ENCODE measurements around the gene LRBA.

The LRBA gene

DNA sequence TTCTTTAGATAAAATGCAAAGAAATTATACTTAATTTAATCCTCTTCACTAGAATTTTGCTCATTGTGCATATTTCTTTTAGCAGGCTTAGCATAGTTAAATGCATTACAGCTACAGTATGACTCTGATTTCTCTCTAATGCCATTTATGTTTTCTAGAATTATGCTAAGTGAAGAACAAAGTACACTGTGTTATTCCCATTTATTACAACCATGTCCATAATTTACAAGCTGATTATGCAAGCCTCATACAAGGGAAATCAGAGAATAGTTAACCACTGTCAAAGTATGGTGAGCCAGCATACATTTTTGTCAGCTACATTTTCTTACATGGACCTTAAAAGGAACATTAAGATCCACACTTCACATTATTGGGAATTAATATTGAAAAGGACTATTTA lies 334.0 kb downstream of the LRBA start:
- ChIA-PET CTCF (interaction anchor here (0.7 to 1.9 kb wide), 2 partner anchors 12 to 164 kb away, joined by 3 to 5 read pairs; no protein-coding TSS in a partner anchor), POLR2A (interaction anchor here (0.6 kb wide), 1 partner anchor 1252 kb away, joined by 6 read pairs; no protein-coding TSS in a partner anchor)
- H3K9me3 ChIP-seq (ENCODE audit: control extremely low read depth in 1 of 5, control insufficient read depth in 4 of 5, insufficient read depth in 2 of 5, low read depth in 1 of 5, low read length in 4 of 5) = no peaks in the 10 kb centered on the region
- H3K36me3 ChIP-seq (ENCODE audit: control insufficient read depth in 4 of 4, insufficient read depth in 4 of 4, low read length in 3 of 4) = peaks cover 4 to 13% (median 10%) of the 10 kb centered on the region in 4 experiments
- H3K4me1 ChIP-seq (ENCODE audit: control extremely low read depth in 1 of 4, control insufficient read depth in 4 of 4, insufficient read depth in 4 of 4, low read length in 3 of 4) = no peaks in the 10 kb centered on the region
- H3K27ac ChIP-seq (ENCODE audit: insufficient read depth in 1 of 2, low read depth in 1 of 2, low read length in 2 of 2, poor library complexity in 1 of 2, severe bottlenecking in 2 of 2) = no peak overlapping the region
- no peak overlapping the region for H3K4me3 ChIP-seq (ENCODE audit: control insufficient read depth in 1 of 7, extremely low read depth in 1 of 7, insufficient read depth in 4 of 7, low read depth in 2 of 7, low read length in 6 of 7)
- H3K27me3 ChIP-seq (replicated peaks in 2 of 5; ENCODE audit: control insufficient read depth in 4 of 5, insufficient read depth in 5 of 5, low read length in 4 of 5) = no peaks in the 10 kb centered on the region
- no peak for DNase-seq

DNA sequence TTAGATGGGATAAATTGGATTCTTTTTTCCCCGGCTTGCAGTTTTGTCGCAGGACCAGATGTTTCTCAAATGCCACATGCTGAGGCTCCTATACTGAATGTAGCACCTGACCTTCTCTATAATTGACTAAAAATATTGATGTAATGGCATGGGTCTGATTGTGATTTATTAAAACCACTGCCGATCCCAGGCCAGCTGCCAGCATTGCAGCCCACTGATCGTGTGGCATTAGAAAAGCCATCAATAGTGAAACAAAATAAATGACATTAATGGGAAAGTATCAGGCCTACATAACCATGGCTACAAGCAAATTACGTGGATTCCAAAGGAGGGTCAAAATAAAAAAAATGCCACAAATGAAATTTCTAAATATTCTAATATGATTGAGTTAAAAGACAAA lies 334.4 kb downstream of the LRBA start:
- no peaks in the 10 kb centered on the region for H3K4me1 ChIP-seq (ENCODE audit: control extremely low read depth in 1 of 4, control insufficient read depth in 4 of 4, insufficient read depth in 4 of 4, low read length in 3 of 4)
- H3K27ac ChIP-seq (ENCODE audit: insufficient read depth in 1 of 2, low read depth in 1 of 2, low read length in 2 of 2, poor library complexity in 1 of 2, severe bottlenecking in 2 of 2) = no peak overlapping the region
- no CpG with 5 or more reads among the region's 5 CpGs for WGBS (ENCODE audit: insufficient coverage)
- POLR2A ChIA-PET = no interaction called here
- H3K27me3 ChIP-seq (replicated peaks in 2 of 5; ENCODE audit: control insufficient read depth in 4 of 5, insufficient read depth in 5 of 5, low read length in 4 of 5) = no peaks in the 10 kb centered on the region
- no peak overlapping the region for H3K4me3 ChIP-seq (ENCODE audit: control insufficient read depth in 1 of 7, extremely low read depth in 1 of 7, insufficient read depth in 4 of 7, low read depth in 2 of 7, low read length in 6 of 7)
- CTCF ChIA-PET = interaction anchor here (1.9 kb wide), 1 partner anchor 12 kb away, joined by 5 read pairs; no protein-coding TSS in a partner anchor
- DNase-seq = no peak
- H3K36me3 ChIP-seq (ENCODE audit: control insufficient read depth in 4 of 4, insufficient read depth in 4 of 4, low read length in 3 of 4) = peaks cover 4 to 13% (median 10%) of the 10 kb centered on the region in 4 experiments
- H3K9me3 ChIP-seq (ENCODE audit: control extremely low read depth in 1 of 5, control insufficient read depth in 4 of 5, insufficient read depth in 2 of 5, low read depth in 1 of 5, low read length in 4 of 5) = no peaks in the 10 kb centered on the region

DNA sequence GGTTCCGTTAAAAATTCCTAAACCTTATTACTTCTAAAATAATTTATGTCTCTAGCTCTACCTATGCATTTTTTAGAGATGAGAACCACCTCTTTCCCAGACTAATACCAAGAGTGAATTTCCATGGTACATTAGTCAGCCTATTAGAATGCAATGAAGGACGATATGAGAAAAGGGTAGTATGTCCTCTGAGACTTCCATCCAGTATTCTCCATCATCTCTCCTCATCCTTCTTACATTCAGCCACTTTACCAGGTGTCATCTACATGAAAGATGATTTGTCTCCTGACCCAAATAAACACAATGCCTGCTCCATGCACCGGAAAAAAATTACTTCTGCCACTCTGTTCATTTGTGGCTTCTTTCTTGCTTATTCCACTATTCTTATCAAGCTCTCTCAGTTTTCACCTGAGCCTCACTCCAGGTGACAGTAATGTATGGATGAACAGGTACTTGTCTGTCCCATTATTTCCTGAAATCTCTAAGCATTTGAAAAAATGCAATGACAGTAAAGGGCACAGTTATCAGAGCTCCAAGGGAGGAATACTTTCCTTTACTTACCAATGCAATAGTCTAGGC lies 335.2 kb downstream of the LRBA start:
- no peaks in the 10 kb centered on the region for H3K9me3 ChIP-seq (ENCODE audit: control extremely low read depth in 1 of 5, control insufficient read depth in 4 of 5, insufficient read depth in 2 of 5, low read depth in 1 of 5, low read length in 4 of 5)
- WGBS (ENCODE audit: insufficient coverage) = 100% methylated on average over 1 of the region's 3 CpGs
- no peak overlapping the region for H3K27ac ChIP-seq (ENCODE audit: insufficient read depth in 1 of 2, low read depth in 1 of 2, low read length in 2 of 2, poor library complexity in 1 of 2, severe bottlenecking in 2 of 2)

DNA sequence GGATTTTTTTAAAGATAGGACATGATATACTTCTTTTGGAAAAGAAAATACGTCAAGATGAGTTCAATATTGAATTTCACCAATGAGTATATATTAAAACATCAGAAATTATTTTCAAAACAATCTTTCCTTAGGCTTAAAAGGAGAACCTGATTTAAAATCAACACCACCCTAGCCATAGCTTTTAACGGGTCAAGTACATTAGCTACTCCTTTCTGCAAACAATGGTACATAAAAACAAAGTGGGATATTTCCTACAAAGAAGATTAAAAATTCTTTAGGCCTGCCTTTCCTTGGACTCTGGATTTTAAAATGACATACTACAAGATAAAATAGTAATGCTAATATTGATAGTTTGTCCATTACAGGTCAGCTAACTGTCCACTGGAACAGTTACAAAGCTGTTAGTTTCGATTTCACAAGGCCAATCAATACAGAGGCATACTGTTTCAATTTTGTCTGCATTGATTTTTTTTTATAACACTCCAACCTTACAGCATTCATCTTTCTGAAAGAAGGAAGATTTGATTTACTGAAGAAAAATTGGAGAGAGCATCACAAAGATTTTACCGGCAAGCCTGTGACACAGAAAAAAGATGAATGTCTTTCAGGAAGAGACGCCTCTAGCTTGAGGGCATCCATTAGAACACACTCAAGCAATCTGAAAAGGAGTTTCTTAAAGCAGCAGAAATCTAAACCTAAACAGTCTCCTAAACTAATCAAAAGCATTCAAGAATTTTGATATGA lies 335.9 kb downstream of the LRBA start:
- H3K27ac ChIP-seq (ENCODE audit: insufficient read depth in 1 of 2, low read depth in 1 of 2, low read length in 2 of 2, poor library complexity in 1 of 2, severe bottlenecking in 2 of 2) = no peak overlapping the region

More for the DNA sequence above, 335.2 kb downstream of the LRBA start:
- CTCF ChIA-PET = interaction anchor here (1.1 to 1.9 kb wide), 2 partner anchors 10 to 11 kb away, joined by 4 to 5 read pairs; no protein-coding TSS in a partner anchor
- Histone ChIP-seq H3K27me3 (replicated peaks in 2 of 5; ENCODE audit: control insufficient read depth in 4 of 5, insufficient read depth in 5 of 5, low read length in 4 of 5) (no peaks in the 10 kb centered on the region), H3K4me3 (ENCODE audit: control insufficient read depth in 1 of 7, extremely low read depth in 1 of 7, insufficient read depth in 4 of 7, low read depth in 2 of 7, low read length in 6 of 7) (no peak overlapping the region), H3K36me3 (ENCODE audit: control insufficient read depth in 4 of 4, insufficient read depth in 4 of 4, low read length in 3 of 4) (peaks cover 4 to 13% (median 10%) of the 10 kb centered on the region in 4 experiments), H3K4me1 (ENCODE audit: control extremely low read depth in 1 of 4, control insufficient read depth in 4 of 4, insufficient read depth in 4 of 4, low read length in 3 of 4) (no peaks in the 10 kb centered on the region)
- POLR2A ChIA-PET = no interaction called here
- no peak for DNase-seq

GRCh38 chr4:150673793-150674192 lies 341.3 kb downstream of the LRBA start:
- no peaks in the 10 kb centered on the region for H3K9me3 ChIP-seq (ENCODE audit: control extremely low read depth in 1 of 5, control insufficient read depth in 4 of 5, insufficient read depth in 2 of 5, low read depth in 1 of 5, low read length in 4 of 5)
- H3K36me3 ChIP-seq (ENCODE audit: control insufficient read depth in 4 of 4, insufficient read depth in 4 of 4, low read length in 3 of 4) = peaks cover 0 to 8% (median 3%) of the 10 kb centered on the region in 4 experiments
- H3K4me1 ChIP-seq (ENCODE audit: control extremely low read depth in 1 of 4, control insufficient read depth in 4 of 4, insufficient read depth in 4 of 4, low read length in 3 of 4) = no peaks in the 10 kb centered on the region
- DNase-seq = peak in 2 of 3 donors; percentile 10 to 13
- no peak overlapping the region for H3K4me3 ChIP-seq (ENCODE audit: control insufficient read depth in 1 of 7, extremely low read depth in 1 of 7, insufficient read depth in 4 of 7, low read depth in 2 of 7, low read length in 6 of 7)
- no peaks in the 10 kb centered on the region for H3K27me3 ChIP-seq (replicated peaks in 2 of 5; ENCODE audit: control insufficient read depth in 4 of 5, insufficient read depth in 5 of 5, low read length in 4 of 5)
- H3K27ac ChIP-seq (ENCODE audit: insufficient read depth in 1 of 2, low read depth in 1 of 2, low read length in 2 of 2, poor library complexity in 1 of 2, severe bottlenecking in 2 of 2) = no peak overlapping the region
- ChIA-PET CTCF (no interaction called here), POLR2A (no interaction called here)
- WGBS (ENCODE audit: insufficient coverage) = no CpG with 5 or more reads among the region's 2 CpGs

More for the DNA sequence above, 335.9 kb downstream of the LRBA start:
- Histone ChIP-seq H3K4me1 (ENCODE audit: control extremely low read depth in 1 of 4, control insufficient read depth in 4 of 4, insufficient read depth in 4 of 4, low read length in 3 of 4) (no peaks in the 10 kb centered on the region), H3K27me3 (replicated peaks in 2 of 5; ENCODE audit: control insufficient read depth in 4 of 5, insufficient read depth in 5 of 5, low read length in 4 of 5) (no peaks in the 10 kb centered on the region), H3K9me3 (ENCODE audit: control extremely low read depth in 1 of 5, control insufficient read depth in 4 of 5, insufficient read depth in 2 of 5, low read depth in 1 of 5, low read length in 4 of 5) (no peaks in the 10 kb centered on the region), H3K4me3 (ENCODE audit: control insufficient read depth in 1 of 7, extremely low read depth in 1 of 7, insufficient read depth in 4 of 7, low read depth in 2 of 7, low read length in 6 of 7) (no peak overlapping the region), H3K36me3 (ENCODE audit: control insufficient read depth in 4 of 4, insufficient read depth in 4 of 4, low read length in 3 of 4) (peaks cover 4 to 13% (median 11%) of the 10 kb centered on the region in 4 experiments)
- no peak for DNase-seq
- WGBS (ENCODE audit: insufficient coverage) = 100% methylated on average over 1 of the region's 5 CpGs
- POLR2A ChIA-PET = no interaction called here
- CTCF ChIA-PET = interaction anchor here (1.1 to 1.9 kb wide), 2 partner anchors 9 to 10 kb away, joined by 4 to 5 read pairs; no protein-coding TSS in a partner anchor

- WGBS (ENCODE audit: insufficient coverage) = 92% methylated on average over 2 of the region's 2 CpGs
- Histone ChIP-seq H3K4me3 (ENCODE audit: control insufficient read depth in 1 of 7, extremely low read depth in 1 of 7, insufficient read depth in 4 of 7, low read depth in 2 of 7, low read length in 6 of 7) (no peak overlapping the region), H3K36me3 (ENCODE audit: control insufficient read depth in 4 of 4, insufficient read depth in 4 of 4, low read length in 3 of 4) (peaks cover 0 to 29% (median 6%) of the 10 kb centered on the region in 4 experiments), H3K4me1 (ENCODE audit: control extremely low read depth in 1 of 4, control insufficient read depth in 4 of 4, insufficient read depth in 4 of 4, low read length in 3 of 4) (no peaks in the 10 kb centered on the region), H3K9me3 (ENCODE audit: control extremely low read depth in 1 of 5, control insufficient read depth in 4 of 5, insufficient read depth in 2 of 5, low read depth in 1 of 5, low read length in 4 of 5) (no peaks in the 10 kb centered on the region), H3K27ac (ENCODE audit: insufficient read depth in 1 of 2, low read depth in 1 of 2, low read length in 2 of 2, poor library complexity in 1 of 2, severe bottlenecking in 2 of 2) (no peak overlapping the region), H3K27me3 (replicated peaks in 2 of 5; ENCODE audit: control insufficient read depth in 4 of 5, insufficient read depth in 5 of 5, low read length in 4 of 5) (no peaks in the 10 kb centered on the region)
- ChIA-PET CTCF (interaction anchor here (0.8 to 1.4 kb wide), 2 partner anchors 11 to 59 kb away, joined by 3 to 5 read pairs; no protein-coding TSS in a partner anchor), POLR2A (no interaction called here)
- peak in 1 of 3 donors; percentile 6 for DNase-seq
Measured at GRCh38 chr4:150668824-150669223, 346.3 kb downstream of the LRBA start.

DNA sequence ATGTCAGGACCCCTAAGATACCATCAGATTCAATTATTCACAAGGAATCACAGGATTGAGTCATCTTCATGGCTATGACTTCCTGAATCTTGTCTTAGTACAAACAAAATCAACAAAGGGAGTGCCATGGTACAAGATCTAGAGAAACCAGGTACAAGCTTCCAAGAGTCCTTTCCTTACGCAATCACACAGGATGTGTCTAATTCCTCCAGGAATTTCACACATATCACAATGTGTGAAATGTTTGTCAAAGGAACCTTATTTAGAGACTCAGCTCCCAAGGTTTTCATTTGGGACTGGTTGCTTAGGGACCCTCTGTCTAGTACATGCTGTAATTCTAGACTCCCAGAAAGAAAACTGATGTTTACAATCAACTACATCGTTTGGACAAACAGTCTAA lies 350.1 kb downstream of the LRBA start:
- H3K4me3 ChIP-seq (ENCODE audit: control insufficient read depth in 1 of 7, extremely low read depth in 1 of 7, insufficient read depth in 4 of 7, low read depth in 2 of 7, low read length in 6 of 7) = no peak overlapping the region
- peaks cover 0 to 32% (median 6%) of the 10 kb centered on the region in 4 experiments for H3K36me3 ChIP-seq (ENCODE audit: control insufficient read depth in 4 of 4, insufficient read depth in 4 of 4, low read length in 3 of 4)
- no peaks in the 10 kb centered on the region for H3K27me3 ChIP-seq (replicated peaks in 2 of 5; ENCODE audit: control insufficient read depth in 4 of 5, insufficient read depth in 5 of 5, low read length in 4 of 5)
- ChIA-PET CTCF (no interaction called here), POLR2A (no interaction called here)
- no peak overlapping the region for H3K27ac ChIP-seq (ENCODE audit: insufficient read depth in 1 of 2, low read depth in 1 of 2, low read length in 2 of 2, poor library complexity in 1 of 2, severe bottlenecking in 2 of 2)
- H3K4me1 ChIP-seq (ENCODE audit: control extremely low read depth in 1 of 4, control insufficient read depth in 4 of 4, insufficient read depth in 4 of 4, low read length in 3 of 4) = no peaks in the 10 kb centered on the region
- no peak for DNase-seq
- 100% methylated on average over 2 of the region's 2 CpGs for WGBS (ENCODE audit: insufficient coverage)
- no peaks in the 10 kb centered on the region for H3K9me3 ChIP-seq (ENCODE audit: control extremely low read depth in 1 of 5, control insufficient read depth in 4 of 5, insufficient read depth in 2 of 5, low read depth in 1 of 5, low read length in 4 of 5)

Data from common myeloid progenitor, CD34-positive (primary cell).